Osteoblast (primary cell): Measurements from ENCODE around the gene OR6C76. TPM values are rescaled to one million over a fixed set of nuclear protein-coding genes. Genes with fewer than 3 reads are reported as not detected.
"Not testable (repeated sequence)": the region's sequence is repeated elsewhere in the genome, so short reads cannot be mapped to it uniquely, and the experiment has no call there.

ENCODE experiments used
- DNase-seq: peaks from one replicate; pipeline ENCODE4 v3.0.0; 2011; ENCODE audit warnings: low spot score, mixed read lengths; ENCODE audit not compliant: insufficient read length; ENCODE audit errors: missing footprints
- H2AFZ ChIP-seq: 2 replicates; pipeline ENCODE4 v1.6.0; 2011; ENCODE audit warnings: mild to moderate bottlenecking, low read length
- H3K27ac ChIP-seq: 2 replicates; pipeline ENCODE4 v1.5.1; 2011; ENCODE audit warnings: mild to moderate bottlenecking, low read depth, low read length, moderate library complexity
- H3K27me3 ChIP-seq: 2 replicates; pipeline ENCODE4 v1.6.0; 2012; ENCODE audit warnings: mild to moderate bottlenecking, control low read depth, inconsistent platforms, low read length, moderate library complexity; ENCODE audit not compliant: insufficient read depth
- H3K36me3 ChIP-seq: 2 replicates; pipeline ENCODE4 v1.5.1; 2011; ENCODE audit warnings: mild to moderate bottlenecking, low read length, control low read depth, moderate library complexity; ENCODE audit not compliant: insufficient read depth
- H3K4me1 ChIP-seq: 2 replicates; pipeline ENCODE4 v1.5.1; 2011; ENCODE audit warnings: mild to moderate bottlenecking, low read length, control low read depth, moderate library complexity; ENCODE audit not compliant: insufficient read depth
- H3K4me2 ChIP-seq: 2 replicates; pipeline ENCODE4 v1.6.0; 2011; ENCODE audit warnings: mild to moderate bottlenecking, low read length; ENCODE audit not compliant: insufficient read depth
- H3K4me3 ChIP-seq: fragments of 200-600 bp; sonication (generic); 3 replicates; pipeline ENCODE4 v1.5.1; 2012; ENCODE audit warnings: mild to moderate bottlenecking, low read length, inconsistent platforms; ENCODE audit not compliant: insufficient read depth
- H3K79me2 ChIP-seq: 2 replicates; pipeline ENCODE4 v1.6.0; 2012; ENCODE audit warnings: mild to moderate bottlenecking, low read length, control low read depth, inconsistent platforms; ENCODE audit not compliant: insufficient read depth
- H3K9me3 ChIP-seq: 2 replicates; pipeline ENCODE4 v1.5.1; 2011; ENCODE audit warnings: low read depth, low read length, control low read depth
- H4K20me1 ChIP-seq: 2 replicates; pipeline ENCODE4 v1.6.0; 2012; ENCODE audit warnings: mild to moderate bottlenecking, low read length, control low read depth; ENCODE audit not compliant: insufficient read depth
- total RNA-seq: library from RNA; depleted of rRNA; stranded (reverse); fragments of >200 nt; gene quantifications from 2 replicates; pipeline ENCODE4 v1.2.3, GENCODE V29; 2012
- TF ChIP-seq, protein P1 (sequence below): IDR thresholded peaks from 2 replicates; pipeline ENCODE4 v1.5.1; 2011; ENCODE audit warnings: mild to moderate bottlenecking, low read depth, low read length, moderate library complexity; ENCODE audit errors: extremely low read depth

Gene OR6C76
- total RNA-seq, 1 donor = not detected

DNA sequence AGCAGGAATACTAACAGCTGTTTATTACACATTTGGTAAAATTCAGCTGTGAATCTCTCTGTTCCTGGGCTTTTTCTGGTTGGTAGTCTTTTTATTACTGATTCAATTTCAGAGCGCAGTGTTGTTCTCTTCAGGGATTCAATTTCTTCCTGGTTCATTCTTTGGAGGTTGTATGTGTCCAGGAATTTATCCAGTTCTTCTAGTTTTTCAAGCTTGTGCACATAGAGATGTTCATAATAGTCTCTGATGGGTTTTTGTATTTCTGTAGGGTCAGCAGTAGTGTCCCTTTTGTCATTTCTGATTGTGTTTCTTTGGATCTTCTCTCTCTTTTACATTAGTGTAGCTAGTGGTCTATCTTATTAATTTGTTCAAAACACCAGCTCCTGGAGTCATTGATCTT, 9.1 kb upstream of the OR6C76 start:
- H3K4me1 ChIP-seq = no peaks in the 10 kb centered on the region
- H3K79me2 ChIP-seq = no peaks in the 10 kb centered on the region
- no peak overlapping the region for H3K4me2 ChIP-seq
- no peaks in the 10 kb centered on the region for H4K20me1 ChIP-seq
- no peak for DNase-seq
- H3K4me3 ChIP-seq = no peak overlapping the region
- no peaks in the 10 kb centered on the region for H3K9me3 ChIP-seq
- H3K27me3 ChIP-seq = no peaks in the 10 kb centered on the region
- H3K27ac ChIP-seq = no peak overlapping the region
- H3K36me3 ChIP-seq = no peaks in the 10 kb centered on the region
- TF ChIP-seq, protein P1, sequence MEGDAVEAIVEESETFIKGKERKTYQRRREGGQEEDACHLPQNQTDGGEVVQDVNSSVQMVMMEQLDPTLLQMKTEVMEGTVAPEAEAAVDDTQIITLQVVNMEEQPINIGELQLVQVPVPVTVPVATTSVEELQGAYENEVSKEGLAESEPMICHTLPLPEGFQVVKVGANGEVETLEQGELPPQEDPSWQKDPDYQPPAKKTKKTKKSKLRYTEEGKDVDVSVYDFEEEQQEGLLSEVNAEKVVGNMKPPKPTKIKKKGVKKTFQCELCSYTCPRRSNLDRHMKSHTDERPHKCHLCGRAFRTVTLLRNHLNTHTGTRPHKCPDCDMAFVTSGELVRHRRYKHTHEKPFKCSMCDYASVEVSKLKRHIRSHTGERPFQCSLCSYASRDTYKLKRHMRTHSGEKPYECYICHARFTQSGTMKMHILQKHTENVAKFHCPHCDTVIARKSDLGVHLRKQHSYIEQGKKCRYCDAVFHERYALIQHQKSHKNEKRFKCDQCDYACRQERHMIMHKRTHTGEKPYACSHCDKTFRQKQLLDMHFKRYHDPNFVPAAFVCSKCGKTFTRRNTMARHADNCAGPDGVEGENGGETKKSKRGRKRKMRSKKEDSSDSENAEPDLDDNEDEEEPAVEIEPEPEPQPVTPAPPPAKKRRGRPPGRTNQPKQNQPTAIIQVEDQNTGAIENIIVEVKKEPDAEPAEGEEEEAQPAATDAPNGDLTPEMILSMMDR = no peak
- H2AFZ ChIP-seq = no peak overlapping the region

DNA sequence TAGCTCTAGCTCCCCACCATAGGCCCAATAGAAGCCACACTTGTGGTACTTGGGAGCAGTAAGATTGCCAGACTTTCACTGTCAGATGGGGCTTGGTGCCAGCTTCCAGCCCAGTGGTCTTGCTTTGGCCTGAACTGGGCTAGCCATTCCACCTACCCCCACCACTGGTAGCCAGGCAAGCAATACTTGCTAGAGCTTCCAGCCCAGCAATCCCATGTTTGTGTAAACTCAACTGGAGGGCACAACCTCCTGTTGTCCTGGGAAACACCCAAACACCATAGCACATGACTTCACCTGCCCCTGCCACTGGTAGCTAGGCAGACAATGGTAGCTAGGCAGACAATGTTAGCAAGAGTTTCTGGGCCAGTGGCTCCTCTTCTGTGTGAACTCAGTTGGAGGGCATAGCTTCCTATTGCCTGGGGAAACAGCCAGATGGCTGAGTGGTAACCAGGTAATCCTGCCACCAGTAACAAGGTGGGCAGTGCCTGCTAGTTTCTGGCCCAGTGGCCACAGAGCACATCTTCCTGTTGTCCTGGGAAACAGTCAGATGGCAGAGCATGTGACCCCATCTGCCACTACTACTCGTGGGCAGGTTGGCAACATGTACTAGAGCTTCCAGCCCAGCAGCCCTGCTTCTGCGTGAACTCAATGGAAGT, 5.6 kb upstream of the OR6C76 start:
- Histone ChIP-seq H3K79me2 (no peaks in the 10 kb centered on the region), H3K27me3 (no peaks in the 10 kb centered on the region), H3K9me3 (no peaks in the 10 kb centered on the region), H3K4me1 (no peaks in the 10 kb centered on the region), H3K4me2 (no peak overlapping the region), H3K27ac (no peak overlapping the region), H3K36me3 (no peaks in the 10 kb centered on the region), H3K4me3 (no peak overlapping the region), H2AFZ (no peak overlapping the region), H4K20me1 (no peaks in the 10 kb centered on the region)
- DNase-seq = no peak
- TF ChIP-seq, protein P1 = no peak

- DNase-seq = no peak
- no peak overlapping the region for H3K27ac ChIP-seq
- H3K36me3 ChIP-seq = no peaks in the 10 kb centered on the region
- no peak overlapping the region for H3K4me2 ChIP-seq
- no peaks in the 10 kb centered on the region for H3K4me1 ChIP-seq
- H4K20me1 ChIP-seq = no peaks in the 10 kb centered on the region
- no peaks in the 10 kb centered on the region for H3K9me3 ChIP-seq
- H3K79me2 ChIP-seq = no peaks in the 10 kb centered on the region
- H2AFZ ChIP-seq = no peak overlapping the region
- TF ChIP-seq, protein P1 = no peak
- no peaks in the 10 kb centered on the region for H3K27me3 ChIP-seq
- no peak overlapping the region for H3K4me3 ChIP-seq
Observed at GRCh38 chr12:55428331-55429243, 2.5 kb downstream of the OR6C76 start.

- not testable (repeated sequence) for H3K79me2 ChIP-seq, H3K4me1 ChIP-seq, H3K9me3 ChIP-seq, H3K36me3 ChIP-seq, H3K4me3 ChIP-seq, H3K4me2 ChIP-seq, H3K27me3 ChIP-seq, H3K27ac ChIP-seq, H4K20me1 ChIP-seq, H2AFZ ChIP-seq, DNase-seq
Observed at GRCh38 chr12:55441233-55441632, 15.2 kb downstream of the OR6C76 start.
